ENCODE measurements around the gene ERGIC1. TPM values are rescaled to one million over a fixed set of nuclear protein-coding genes. Genes with fewer than 3 reads are reported as not detected.

ERGIC1 gene
- total and polyA plus RNA-seq, 2 experiments from 2014 or later = 25.2 to 92.2 TPM

DNA sequence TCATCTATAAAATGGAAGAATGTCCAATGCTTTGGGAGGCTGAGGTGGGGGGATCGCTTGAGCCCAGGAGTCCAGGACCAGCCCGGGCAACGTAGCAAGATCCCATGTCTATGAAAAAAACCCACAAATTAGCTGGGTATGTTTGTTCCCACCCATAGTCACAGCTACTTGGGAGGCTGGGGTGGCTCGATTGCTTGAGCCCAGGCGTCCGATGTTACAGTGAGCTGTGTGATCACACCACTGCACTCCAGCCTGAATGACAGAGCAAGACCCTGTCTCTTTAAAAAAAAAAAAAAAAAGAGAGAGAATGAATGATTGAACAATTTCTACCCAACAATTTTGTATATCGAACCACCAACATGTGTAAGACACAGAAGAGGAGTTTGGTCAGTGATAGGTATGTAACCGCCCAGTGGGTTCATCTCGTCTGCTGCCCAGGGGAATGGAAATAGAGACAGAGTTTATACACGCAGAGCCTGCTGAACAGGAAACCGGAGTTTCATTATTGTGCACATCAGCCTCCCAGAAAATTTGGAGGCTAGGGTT is 26.2 kb upstream of the ERGIC1 start (continued):
- TF ChIP-seq EZH2phosphoT487 (IDR thresholded peaks at IDR 0.05; ENCODE audit: unreplicated experiment) (no peak), JUNB (IDR thresholded peaks at IDR 0.05; ENCODE audit: unreplicated experiment) (no peak), POLR2AphosphoS5 (IDR thresholded peaks at IDR 0.05; ENCODE audit: low read depth) (no peak), EZH2 (IDR thresholded peaks at IDR 0.05; ENCODE audit: low read depth, unreplicated experiment) (no peak), NANOG (IDR thresholded peaks at IDR 0.05; ENCODE audit: borderline replicate concordance) (no peak)
- TF ChIP-seq, protein P1, sequence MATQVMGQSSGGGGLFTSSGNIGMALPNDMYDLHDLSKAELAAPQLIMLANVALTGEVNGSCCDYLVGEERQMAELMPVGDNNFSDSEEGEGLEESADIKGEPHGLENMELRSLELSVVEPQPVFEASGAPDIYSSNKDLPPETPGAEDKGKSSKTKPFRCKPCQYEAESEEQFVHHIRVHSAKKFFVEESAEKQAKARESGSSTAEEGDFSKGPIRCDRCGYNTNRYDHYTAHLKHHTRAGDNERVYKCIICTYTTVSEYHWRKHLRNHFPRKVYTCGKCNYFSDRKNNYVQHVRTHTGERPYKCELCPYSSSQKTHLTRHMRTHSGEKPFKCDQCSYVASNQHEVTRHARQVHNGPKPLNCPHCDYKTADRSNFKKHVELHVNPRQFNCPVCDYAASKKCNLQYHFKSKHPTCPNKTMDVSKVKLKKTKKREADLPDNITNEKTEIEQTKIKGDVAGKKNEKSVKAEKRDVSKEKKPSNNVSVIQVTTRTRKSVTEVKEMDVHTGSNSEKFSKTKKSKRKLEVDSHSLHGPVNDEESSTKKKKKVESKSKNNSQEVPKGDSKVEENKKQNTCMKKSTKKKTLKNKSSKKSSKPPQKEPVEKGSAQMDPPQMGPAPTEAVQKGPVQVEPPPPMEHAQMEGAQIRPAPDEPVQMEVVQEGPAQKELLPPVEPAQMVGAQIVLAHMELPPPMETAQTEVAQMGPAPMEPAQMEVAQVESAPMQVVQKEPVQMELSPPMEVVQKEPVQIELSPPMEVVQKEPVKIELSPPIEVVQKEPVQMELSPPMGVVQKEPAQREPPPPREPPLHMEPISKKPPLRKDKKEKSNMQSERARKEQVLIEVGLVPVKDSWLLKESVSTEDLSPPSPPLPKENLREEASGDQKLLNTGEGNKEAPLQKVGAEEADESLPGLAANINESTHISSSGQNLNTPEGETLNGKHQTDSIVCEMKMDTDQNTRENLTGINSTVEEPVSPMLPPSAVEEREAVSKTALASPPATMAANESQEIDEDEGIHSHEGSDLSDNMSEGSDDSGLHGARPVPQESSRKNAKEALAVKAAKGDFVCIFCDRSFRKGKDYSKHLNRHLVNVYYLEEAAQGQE (IDR thresholded peaks at IDR 0.05; ENCODE audit: unreplicated experiment) = no peak

DNA sequence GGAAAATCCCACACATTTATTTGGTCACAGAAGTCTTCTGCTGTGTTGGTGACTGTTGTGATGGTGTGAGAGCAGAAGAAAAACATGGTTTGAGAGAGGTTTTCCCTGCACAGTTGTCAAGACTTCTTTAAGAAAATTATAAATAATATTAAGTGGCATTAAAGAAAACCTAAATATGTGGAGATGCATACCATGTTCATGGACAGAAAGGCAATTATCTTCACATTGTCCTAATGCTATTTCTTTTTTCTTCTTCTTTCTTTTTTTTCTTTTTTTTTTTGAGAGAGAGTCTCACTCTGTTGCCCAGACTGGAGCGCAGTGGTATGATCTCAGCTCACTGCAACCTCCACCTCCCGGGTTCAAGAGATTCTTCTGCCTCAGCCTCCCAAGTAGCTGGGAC is 24.3 kb upstream of the ERGIC1 start:
- DNase-seq (ENCODE audit: low spot score) = no peak
- Mint-ChIP-seq H3K4me3 (no peak overlapping the region), H3K9me3 (peaks cover 2% of the 10 kb centered on the region; the same call in 1 of the 3 replicates), H3K36me3 (ENCODE audit: low read depth) (no peaks in the 10 kb centered on the region), H3K27me3 (ENCODE audit: insufficient read depth, low read depth, poor library complexity) (peaks cover 4% of the 10 kb centered on the region), H3K27ac (no peak overlapping the region), H3K4me1 (peaks cover 9% of the 10 kb centered on the region; the same call in 2 of the 3 replicates)
- H3K9me2 ChIP-seq (ENCODE audit: insufficient read depth) = no peaks in the 10 kb centered on the region
- no peak overlapping the region for H3K4me3 ChIP-seq
- no peaks in the 10 kb centered on the region for H3K27me3 ChIP-seq (ENCODE audit: insufficient read depth)
- H2AFZ ChIP-seq = no peak overlapping the region
- no peak overlapping the region for H3K27ac ChIP-seq (ENCODE audit: low read depth)
- H4K20me1 ChIP-seq (replicated peaks; ENCODE audit: insufficient read depth) = no peaks in the 10 kb centered on the region
- H3K36me3 ChIP-seq (ENCODE audit: insufficient read depth) = no peaks in the 10 kb centered on the region
- no peak for ATAC-seq
- no peaks in the 10 kb centered on the region; the same call in none of the 2 replicates for H3K4me1 ChIP-seq (ENCODE audit: insufficient read depth)
- no peak overlapping the region for H3K4me2 ChIP-seq
- no peaks in the 10 kb centered on the region for H3K79me2 ChIP-seq (replicated peaks; ENCODE audit: insufficient read depth)
- no peaks in the 10 kb centered on the region for H3F3A ChIP-seq (replicated peaks; ENCODE audit: low read depth)
- TF ChIP-seq CREB1 (CRISPR knock-in tag; IDR thresholded peaks at IDR 0.05; ENCODE audit: low read depth) = no peak
- no peak for TF ChIP-seq EZH2 (IDR thresholded peaks at IDR 0.05; ENCODE audit: low read depth, unreplicated experiment)
- no peak for TF ChIP-seq STAT1 (IDR thresholded peaks at IDR 0.05; ENCODE audit: unreplicated experiment)
- TF ChIP-seq, protein P1 (IDR thresholded peaks at IDR 0.05; ENCODE audit: unreplicated experiment) = no peak
- TF ChIP-seq POLR2AphosphoS5 (IDR thresholded peaks at IDR 0.05; ENCODE audit: low read depth) = no peak
- TF ChIP-seq, protein P2, sequence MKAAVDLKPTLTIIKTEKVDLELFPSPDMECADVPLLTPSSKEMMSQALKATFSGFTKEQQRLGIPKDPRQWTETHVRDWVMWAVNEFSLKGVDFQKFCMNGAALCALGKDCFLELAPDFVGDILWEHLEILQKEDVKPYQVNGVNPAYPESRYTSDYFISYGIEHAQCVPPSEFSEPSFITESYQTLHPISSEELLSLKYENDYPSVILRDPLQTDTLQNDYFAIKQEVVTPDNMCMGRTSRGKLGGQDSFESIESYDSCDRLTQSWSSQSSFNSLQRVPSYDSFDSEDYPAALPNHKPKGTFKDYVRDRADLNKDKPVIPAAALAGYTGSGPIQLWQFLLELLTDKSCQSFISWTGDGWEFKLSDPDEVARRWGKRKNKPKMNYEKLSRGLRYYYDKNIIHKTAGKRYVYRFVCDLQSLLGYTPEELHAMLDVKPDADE (IDR thresholded peaks at IDR 0.05) = no peak
- TF ChIP-seq, protein P3, sequence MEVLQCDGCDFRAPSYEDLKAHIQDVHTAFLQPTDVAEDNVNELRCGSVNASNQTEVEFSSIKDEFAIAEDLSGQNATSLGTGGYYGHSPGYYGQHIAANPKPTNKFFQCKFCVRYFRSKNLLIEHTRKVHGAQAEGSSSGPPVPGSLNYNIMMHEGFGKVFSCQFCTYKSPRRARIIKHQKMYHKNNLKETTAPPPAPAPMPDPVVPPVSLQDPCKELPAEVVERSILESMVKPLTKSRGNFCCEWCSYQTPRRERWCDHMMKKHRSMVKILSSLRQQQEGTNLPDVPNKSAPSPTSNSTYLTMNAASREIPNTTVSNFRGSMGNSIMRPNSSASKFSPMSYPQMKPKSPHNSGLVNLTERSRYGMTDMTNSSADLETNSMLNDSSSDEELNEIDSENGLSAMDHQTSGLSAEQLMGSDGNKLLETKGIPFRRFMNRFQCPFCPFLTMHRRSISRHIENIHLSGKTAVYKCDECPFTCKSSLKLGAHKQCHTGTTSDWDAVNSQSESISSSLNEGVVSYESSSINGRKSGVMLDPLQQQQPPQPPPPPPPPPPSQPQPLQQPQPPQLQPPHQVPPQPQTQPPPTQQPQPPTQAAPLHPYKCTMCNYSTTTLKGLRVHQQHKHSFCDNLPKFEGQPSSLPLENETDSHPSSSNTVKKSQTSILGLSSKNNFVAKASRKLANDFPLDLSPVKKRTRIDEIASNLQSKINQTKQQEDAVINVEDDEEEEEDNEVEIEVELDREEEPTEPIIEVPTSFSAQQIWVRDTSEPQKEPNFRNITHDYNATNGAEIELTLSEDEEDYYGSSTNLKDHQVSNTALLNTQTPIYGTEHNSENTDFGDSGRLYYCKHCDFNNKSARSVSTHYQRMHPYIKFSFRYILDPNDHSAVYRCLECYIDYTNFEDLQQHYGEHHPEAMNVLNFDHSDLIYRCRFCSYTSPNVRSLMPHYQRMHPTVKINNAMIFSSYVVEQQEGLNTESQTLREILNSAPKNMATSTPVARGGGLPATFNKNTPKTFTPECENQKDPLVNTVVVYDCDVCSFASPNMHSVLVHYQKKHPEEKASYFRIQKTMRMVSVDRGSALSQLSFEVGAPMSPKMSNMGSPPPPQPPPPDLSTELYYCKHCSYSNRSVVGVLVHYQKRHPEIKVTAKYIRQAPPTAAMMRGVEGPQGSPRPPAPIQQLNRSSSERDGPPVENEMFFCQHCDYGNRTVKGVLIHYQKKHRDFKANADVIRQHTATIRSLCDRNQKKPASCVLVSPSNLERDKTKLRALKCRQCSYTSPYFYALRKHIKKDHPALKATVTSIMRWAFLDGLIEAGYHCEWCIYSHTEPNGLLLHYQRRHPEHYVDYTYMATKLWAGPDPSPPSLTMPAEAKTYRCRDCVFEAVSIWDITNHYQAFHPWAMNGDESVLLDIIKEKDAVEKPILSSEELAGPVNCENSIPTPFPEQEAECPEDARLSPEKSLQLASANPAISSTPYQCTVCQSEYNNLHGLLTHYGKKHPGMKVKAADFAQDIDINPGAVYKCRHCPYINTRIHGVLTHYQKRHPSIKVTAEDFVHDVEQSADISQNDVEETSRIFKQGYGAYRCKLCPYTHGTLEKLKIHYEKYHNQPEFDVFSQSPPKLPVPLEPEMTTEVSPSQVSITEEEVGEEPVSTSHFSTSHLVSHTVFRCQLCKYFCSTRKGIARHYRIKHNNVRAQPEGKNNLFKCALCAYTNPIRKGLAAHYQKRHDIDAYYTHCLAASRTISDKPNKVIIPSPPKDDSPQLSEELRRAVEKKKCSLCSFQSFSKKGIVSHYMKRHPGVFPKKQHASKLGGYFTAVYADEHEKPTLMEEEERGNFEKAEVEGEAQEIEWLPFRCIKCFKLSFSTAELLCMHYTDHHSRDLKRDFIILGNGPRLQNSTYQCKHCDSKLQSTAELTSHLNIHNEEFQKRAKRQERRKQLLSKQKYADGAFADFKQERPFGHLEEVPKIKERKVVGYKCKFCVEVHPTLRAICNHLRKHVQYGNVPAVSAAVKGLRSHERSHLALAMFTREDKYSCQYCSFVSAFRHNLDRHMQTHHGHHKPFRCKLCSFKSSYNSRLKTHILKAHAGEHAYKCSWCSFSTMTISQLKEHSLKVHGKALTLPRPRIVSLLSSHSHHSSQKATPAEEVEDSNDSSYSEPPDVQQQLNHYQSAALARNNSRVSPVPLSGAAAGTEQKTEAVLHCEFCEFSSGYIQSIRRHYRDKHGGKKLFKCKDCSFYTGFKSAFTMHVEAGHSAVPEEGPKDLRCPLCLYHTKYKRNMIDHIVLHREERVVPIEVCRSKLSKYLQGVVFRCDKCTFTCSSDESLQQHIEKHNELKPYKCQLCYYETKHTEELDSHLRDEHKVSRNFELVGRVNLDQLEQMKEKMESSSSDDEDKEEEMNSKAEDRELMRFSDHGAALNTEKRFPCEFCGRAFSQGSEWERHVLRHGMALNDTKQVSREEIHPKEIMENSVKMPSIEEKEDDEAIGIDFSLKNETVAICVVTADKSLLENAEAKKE (CRISPR knock-in tag; IDR thresholded peaks at IDR 0.05) = no peak
